GM11168 (cell line): ENCODE results near the gene EPPIN.
"Not testable (repeated sequence)": the region's sequence is repeated elsewhere in the genome, so short reads cannot be mapped to it uniquely, and the experiment has no call there.

Source experiments
- in situ Hi-C: fragments of 300-500 bp; cut with MboI; formaldehyde crosslinking; loops from one replicate; pipeline ENCODE4 v1.12.0; 2022; ENCODE audit warnings: low sequenced_read_pairs; ENCODE audit not compliant: unreplicated experiment

EPPIN gene

DNA sequence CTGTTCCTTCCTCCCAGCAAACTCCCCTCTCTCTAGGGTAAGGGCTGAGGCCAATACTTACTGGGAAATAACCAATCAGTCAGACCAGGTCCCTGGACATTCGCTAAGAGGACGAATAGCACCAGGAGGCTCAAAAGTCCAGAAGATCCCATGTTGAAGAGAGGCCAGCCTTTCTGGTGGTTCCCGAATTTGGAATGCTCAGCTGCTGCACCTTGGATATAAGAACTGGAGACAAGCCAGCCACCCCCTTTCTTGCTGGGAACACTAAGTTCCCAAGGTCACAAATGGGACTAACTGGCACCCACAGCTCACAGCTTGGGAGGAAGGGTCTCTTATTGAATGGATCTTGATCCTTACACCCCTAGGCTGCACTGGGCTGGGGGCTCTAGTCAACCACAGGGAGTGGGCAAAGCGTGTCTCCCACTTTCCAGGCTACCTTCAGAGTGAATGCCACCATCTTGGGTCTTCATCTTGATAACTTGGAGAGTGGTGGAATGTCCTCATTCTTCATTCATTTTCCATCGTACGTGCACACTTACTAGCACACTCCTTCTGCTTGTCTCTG is at the start of gene EPPIN:
EPPIN (minus strand) TSS at position 196 of the 565 bp plus-strand sequence; CDS start at position 152, 44 bp downstream.
- in situ Hi-C loops = no loop called here

DNA sequence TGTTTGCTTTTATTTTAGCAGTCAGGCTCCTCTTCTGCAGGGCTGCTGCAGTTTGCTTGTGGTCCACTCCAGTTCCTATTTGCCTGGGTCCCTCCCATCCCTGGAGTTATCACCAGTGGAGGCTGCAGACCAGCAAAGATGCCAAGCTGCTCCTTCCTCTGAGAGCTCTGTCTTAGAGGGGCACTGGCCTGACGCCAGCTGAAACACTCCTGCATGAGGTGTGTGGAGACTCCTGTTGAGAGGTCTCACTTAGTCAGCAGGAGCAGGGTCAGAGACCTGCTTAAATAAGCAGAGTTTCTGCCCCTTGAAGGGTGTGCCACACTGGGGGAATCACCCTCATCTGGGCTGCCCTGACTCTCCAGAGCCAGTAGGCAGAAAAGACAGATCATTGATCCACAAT is 48.0 kb upstream of the EPPIN start:
- in situ Hi-C loops = loop anchor here (10.0 kb wide), 1 partner anchor 180 kb away; no protein-coding TSS in a partner anchor

DNA sequence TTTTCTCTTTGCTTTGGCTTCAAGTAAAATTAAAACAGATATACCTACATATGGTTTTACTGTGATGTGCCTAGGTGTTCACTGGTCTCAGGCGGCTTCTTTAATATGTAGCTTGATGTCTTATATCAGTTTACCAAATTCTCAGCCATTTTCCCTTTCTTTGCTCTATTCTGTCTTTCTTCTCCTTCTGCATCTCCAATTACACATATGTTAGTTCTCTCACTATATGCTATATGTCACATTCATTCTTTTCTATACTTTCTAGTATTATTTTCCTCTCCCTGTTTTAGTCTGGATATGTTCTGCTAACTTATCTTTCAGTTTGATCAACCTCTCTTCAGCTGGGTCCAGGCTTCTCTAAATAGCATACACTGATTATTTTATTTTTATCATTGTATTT is 46.3 kb upstream of the EPPIN start:
- in situ Hi-C loops = loop anchor here (10.0 kb wide), 1 partner anchor 181 kb away; no protein-coding TSS in a partner anchor

DNA sequence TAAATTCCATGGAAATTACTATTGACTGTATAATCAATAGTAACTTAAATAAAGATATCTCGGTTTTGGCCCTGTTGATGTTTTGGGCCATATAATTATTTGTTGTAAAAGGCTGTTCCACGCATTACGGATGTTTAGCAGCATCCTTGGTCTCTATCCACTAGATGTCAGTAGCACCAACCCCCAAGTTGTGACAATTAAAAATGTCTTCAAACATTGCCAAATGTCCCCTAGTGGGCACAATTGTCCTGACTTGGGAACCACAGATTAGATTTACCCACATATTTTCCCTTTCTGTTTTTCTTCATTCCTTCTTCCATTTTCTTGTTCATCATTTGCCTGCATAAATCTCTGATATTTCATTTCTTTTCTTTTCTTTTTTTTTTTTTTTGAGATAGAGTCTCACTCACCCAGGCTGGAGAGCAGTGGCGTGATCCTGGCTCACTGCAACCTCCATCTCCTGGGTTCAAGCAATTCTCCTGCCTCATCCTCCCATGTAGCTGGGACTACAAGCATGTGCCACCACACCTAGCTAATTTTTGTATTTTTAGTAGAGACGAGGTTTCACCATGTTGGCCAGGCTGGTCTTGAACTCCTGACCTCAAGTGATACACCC is 45.5 kb upstream of the EPPIN start:
- in situ Hi-C loops = loop anchor here (10.0 kb wide), 1 partner anchor 182 kb away; no protein-coding TSS in a partner anchor

DNA sequence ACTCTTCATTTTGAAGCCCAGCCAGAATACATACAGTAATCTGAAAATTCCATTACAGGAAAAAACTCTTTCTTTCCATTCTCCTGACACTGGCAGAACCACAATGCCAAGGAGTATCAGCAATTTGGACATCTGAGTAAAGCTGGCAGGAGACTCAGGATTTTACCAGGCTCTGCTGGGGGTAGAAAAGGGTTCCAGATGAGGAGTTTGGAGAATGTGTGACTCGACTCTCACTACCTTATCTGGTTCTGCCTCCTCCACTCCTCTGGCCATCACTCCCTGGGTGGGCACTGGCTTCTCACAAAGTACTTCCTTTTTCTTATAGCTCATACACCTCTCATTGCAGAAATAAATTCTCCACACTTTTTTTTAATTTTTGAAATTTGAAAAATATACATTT is 42.5 kb upstream of the EPPIN start:
- in situ Hi-C loops = loop anchor here (10.0 kb wide), 1 partner anchor 185 kb away; no protein-coding TSS in a partner anchor

DNA sequence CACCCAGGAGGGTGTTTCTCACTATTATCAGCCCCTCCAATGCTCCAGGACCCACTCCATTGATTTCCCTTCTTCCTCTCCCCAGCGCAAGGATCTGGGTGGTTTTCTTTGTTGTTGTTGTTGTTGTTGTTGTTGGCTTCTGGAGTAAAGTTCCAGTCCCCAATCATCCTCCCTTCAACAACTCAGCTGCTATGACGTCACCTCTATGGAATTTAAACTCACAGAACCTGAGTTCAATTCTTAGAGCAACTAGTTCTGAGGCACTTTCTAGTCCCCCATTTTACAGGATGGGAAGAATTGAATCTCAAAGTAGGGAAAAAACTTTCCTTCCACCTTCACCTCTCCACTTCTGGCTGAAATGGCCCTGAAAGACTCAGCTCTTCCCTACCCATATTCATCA is 41.6 kb upstream of the EPPIN start:
- in situ Hi-C loops = no loop called here

DNA sequence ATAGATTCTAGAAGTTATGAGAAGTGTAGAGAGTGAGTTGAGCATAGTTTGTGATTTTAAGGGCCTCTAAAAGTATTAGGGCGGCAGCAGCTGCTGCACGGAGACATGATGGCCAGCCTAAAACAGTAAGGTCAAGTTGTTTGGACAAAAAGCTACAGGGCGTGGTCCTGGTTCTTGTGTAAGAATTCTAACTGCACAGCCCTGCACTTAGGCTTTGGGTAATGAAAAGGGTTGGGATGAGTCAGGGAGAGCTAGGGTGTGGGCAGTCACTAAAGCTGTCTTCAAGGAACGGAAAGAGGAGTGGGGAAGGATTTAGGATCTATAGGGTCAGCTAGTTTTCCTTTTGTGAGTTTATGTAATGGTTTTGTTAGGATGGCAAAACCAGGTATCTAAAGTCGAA is 38.8 kb upstream of the EPPIN start:
- in situ Hi-C loops = not testable (repeated sequence)

DNA sequence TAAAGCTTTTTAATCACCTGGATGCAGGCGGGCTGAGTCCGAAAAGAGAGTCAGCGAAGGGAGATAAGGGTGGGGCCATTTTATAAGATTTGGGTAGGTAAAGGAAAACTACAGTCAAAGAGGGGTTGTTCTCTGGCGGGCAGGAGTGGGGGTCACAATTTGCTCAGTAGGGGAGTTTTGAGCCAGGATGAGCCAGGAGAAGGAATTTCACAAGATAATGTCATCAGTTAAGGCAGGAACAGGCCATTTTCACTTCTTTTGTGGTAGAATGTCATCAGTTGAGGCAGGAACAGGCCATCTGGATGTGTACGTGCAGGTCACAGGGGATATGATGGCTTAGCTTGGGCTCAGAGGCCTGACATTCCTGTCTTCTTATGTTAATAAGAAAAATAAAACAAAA is 37.1 kb upstream of the EPPIN start:
- in situ Hi-C loops = not testable (repeated sequence)

DNA sequence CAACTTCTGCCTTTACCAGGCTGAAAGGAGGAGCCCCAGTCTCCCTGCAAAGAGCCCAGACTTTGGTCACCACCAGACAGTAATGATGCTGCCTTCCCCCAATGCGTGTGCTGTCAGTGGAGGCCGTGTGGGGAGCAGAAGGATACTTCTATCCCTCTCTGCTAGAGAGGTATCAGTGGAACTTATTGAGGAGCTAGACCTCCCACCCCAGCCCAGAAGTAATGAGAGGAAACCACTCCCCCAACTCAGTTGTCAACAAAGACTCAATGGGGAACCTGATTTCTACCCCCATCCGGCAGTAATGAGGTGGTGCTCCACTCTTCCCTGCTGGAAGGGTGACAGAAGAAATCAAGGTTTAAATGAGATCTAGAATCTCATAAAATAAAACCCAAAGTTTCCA is 36.3 kb upstream of the EPPIN start:
- in situ Hi-C loops = no loop called here

DNA sequence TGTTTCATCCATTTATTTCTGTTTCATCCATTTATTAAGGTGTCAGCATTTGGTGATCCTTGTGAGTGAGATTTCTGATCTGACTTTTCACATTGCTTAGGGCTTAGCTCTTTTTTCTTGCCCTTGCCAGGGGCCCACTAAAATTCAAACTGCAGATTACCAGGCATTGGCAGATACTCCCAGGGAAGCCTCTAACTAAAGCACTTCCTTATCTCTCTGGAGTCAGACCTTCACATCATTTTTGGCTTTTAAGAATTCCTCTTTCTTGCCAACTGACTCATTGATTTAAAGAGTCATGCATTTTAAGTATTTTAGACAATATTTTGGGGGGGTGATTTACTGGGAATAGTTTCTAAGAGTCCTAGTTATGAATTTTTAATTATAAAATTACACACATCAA is 34.5 kb upstream of the EPPIN start:
- in situ Hi-C loops = no loop called here

DNA sequence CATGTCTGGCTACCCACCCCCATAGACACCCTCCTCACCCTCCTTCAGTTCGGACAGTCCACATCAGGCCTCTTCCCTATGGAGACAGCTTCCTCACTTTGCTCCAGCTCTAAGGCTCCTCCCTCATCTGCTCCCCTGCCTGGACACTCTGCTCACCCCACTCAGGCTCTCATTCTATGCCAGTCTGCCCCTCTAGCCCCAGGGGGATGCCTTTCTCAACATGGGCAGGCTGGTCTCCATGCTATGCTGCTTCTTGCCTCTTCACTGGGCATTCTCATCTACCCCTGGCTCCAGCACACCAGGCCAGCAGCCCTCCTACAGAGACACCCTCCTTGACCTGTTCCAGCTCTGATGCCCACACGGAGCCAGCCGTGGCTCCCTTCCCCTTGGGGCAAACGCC is 32.0 kb upstream of the EPPIN start, which contains the start of gene WFDC8:
WFDC8 (minus strand) TSS at position 101 of the 400 bp plus-strand sequence; CDS start at position 64, 37 bp downstream.
- in situ Hi-C loops = no loop called here

DNA sequence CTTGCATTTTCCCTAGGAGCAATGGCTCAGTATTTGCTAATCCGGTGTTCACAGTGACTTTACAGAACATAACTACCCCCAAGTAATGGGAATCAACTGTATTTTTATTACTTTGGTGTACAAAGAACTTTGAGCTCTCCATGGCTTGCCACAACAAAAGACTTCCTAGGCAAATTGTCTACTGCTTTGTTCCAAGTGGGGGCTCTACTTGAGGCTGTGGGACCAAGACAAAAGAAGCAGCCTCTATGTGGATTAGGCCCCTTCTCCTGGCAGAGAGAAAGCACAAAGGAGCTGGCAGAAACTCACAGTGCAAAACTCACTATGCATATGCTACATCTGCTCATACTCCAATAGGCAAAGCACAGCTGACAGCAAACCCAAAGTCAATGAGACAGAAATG is 31.0 kb upstream of the EPPIN start:
- in situ Hi-C loops = no loop called here

DNA sequence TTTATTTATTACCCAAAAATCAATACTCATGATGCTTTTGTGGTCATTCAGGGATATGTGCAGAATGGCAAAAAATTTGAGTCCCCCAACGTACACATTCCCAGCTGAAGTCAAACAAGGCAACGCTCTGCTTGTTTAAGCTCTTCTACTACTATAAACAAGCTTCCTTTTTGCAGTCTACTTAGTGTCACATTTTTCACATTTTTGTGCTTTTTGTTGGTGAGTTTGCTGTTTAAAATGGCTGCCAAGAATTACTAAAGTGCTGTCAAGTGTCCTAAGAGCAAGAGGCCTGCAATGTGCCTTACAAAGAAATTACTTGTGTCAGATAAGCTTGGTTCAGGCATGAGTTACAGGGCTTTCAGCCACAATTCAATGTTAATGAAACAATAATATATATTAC is 29.8 kb upstream of the EPPIN start:
- in situ Hi-C loops = no loop called here

DNA sequence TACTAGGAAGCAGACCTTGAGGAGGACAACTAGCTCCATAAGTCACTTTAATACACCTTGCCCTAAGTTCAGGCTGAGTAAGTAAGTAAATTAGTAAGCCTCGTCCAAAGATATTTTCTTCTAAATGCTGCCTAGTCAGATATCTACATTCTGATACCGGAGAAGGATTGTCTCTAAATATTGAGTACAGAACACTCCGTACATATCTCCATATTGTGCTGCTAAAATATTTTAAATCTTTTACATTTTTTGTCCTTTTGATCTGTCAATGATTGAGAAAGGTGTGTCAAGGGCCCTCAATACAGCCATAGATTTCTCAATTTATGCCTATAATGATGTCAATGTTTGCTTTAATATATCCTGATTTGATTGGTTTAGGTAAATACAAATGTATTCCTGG is 28.7 kb upstream of the EPPIN start:
- in situ Hi-C loops = no loop called here

DNA sequence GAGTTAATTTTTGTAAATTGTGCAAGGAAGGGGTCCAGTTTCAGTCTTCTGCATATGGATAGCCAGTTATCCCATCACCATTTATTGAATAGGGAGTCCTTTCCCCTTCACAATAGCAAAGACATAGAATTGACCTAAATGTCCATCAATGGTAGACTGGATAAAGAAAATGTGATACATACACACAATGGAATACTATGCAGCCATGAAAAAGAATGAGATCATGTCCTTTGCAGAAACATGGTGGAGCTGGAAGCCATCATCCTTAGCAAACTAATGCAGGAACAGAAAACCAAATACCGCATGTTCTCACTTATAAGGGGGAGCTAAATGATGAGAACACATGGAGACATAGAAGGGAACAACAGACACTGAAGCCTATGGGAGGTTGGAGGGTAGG is 22.4 kb upstream of the EPPIN start:
- in situ Hi-C loops = not testable (repeated sequence)

DNA sequence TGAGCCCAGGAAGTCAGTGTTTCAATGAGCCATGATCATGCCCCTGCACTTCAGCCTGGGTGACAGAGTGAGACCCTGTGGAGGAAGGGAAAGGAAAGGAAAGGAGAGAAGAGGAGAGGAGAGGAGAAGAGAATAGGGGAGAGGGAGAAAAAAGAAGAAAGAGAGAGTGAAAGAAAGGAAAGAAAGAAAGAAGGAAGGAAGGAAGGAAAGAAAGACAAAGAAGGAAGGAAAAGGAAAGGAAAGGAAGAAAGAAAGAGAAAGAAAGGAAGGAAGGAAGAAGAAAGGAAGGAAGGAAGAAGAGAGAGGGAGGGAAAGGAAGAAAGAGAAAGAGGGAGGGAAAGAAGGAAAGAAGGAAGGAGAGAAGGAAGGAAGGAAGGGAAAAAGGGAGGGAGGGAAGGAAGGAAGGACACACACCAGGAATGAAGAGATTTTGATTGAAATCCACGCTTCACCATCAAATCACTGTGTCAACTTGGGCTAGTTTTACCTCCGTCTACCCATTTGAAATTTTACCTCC is 17.6 kb upstream of the EPPIN start:
- in situ Hi-C loops = no loop called here

DNA sequence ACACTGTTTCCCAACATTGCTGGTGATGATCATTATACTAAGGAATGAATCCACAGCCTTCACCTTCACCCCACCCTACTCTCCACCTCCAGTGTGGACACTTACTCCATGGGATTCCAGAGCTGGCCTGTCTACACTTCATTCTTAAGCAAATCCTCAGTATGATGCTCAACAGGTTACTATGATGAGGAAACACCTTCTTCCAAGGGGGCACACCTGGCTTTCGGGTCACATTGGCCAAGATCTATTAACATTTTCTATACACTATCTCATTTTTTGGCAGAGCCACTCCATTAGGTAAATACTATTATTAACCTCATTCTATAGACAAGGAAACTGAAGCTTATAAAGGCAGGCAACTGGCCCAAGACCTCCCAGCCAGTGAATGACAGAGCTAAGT is 8.0 kb upstream of the EPPIN start:
- in situ Hi-C loops = no loop called here

DNA sequence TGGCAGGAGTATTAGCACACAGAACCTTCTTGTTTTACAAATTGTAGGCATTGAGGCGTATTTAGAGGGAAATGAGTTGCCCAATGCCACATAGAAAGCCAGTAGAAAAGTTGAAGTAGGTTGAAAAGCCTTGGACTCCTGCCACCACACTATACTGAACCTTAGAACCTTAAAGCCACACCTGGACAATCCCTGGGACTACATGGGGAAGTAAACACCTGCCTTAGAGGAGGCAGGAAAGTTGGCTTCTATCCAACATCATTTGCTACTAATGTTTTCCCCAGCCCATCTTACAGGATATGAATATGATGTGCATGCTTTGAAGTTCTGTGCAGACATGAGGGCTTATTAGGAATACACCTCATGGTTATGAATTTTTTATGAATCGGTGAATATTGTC is 5.3 kb upstream of the EPPIN start:
- in situ Hi-C loops = no loop called here

DNA sequence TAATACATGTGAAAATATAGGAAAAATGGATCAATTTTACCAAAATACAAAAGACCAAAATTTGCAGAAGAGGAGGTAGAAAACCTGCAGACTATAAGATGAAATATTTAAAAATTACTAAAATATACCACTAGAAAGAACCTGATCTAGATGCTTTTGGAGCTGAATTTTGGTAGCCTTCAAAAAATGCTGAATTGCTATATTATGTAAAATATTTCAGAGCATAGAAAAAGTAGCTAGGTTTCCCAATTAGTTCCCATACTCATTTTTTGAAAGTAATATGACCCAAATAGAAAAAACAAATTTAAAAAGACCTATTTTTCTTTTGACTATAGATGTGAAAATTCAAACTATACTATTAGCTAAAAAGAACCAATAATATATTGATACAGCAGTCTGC is 3.6 kb upstream of the EPPIN start:
- in situ Hi-C loops = no loop called here

DNA sequence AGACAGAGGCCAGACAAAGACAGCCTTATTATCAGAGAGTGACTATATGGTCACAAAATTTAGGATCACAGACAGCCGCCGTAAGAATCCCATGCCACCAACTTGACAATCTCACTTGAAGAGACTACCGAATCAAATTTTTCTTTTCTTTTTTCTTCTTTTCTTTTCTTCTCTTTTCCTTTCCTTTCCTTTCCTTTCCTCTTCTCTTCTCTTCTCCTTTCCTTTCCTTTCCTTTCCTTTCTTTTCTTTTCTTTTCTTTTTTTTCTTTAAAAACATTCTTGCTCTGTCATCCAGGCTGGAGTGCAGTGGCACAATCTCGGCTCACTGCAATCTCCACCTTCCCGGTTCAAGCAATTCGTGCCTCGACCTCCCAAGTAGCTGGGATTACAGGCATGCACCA is 1.2 kb upstream of the EPPIN start:
- in situ Hi-C loops = no loop called here

DNA sequence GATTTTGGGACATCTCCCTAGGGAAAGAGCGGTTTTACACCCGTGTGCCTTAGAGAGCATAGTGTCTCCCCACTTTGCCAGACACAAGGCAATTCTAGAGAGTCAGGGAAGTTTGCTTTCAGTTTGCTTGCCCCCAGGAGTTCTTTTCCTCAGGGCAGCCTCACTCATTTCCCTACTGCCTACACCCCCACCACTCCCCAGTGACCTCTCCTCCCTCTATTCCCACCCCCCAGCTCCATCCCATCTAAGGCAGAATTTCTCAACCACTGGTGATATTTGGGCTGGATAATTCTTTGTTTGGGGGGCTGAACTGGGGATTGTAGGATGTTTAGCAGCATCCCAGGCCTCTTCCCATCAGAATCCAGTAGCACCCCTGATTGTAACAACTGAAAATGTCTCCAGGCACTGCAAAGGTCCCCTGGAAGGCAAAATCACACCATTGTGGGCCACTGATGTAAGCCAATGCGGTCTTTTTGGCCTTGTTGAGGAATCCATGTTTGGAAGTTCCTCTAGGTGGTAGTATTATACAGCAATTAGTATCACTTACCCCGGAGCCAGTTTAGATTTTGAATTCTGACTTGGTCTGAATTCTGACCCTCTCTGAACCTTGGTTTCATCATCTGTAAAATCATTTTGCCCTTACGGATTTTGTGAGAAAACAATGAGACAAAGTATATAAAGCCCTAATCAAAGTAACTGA is 1.3 kb downstream of the EPPIN start:
- in situ Hi-C loops = no loop called here
